Gastroesophageal sphincter (tissue), 4 donors: ENCODE results near the gene CCNJL. TPM values are rescaled to one million over a fixed set of nuclear protein-coding genes. Genes with fewer than 3 reads are reported as not detected.

ENCODE experiments used
- ATAC-seq: fragments of 150-250 bp; one replicate; pipeline ENCODE4 v1.9.1; 2016; ENCODE audit warnings: mild to moderate bottlenecking, moderate library complexity
- H3K27ac ChIP-seq, 4 donors: fragments of 200-600 bp; sonication (generic) in 3 of 4; 1 replicate in 3 of 4; 2 replicates in 1 of 4; pipeline ENCODE4 v1.5.1; 2016 to 2019
- H3K27me3 ChIP-seq: fragments of 200-600 bp; sonication (generic); one replicate; pipeline ENCODE4 v1.5.1; 2019
- H3K36me3 ChIP-seq, 2 donors: fragments of 200-600 bp; sonication (generic); one replicate each; pipeline ENCODE4 v1.5.1; 2019; ENCODE audit warnings: control low read depth in 1 of 2
- H3K4me1 ChIP-seq, 3 donors: fragments of 200-600 bp; sonication (generic); 1 replicate in 2 of 3; 2 replicates in 1 of 3; pipeline ENCODE4 v1.5.1; 2016 to 2019; ENCODE audit warnings: control low read depth in 2 of 3
- H3K4me3 ChIP-seq, 2 donors: fragments of 200-600 bp; sonication (generic); one replicate each; pipeline ENCODE4 v1.5.1; 2019; ENCODE audit warnings: mild to moderate bottlenecking in 1 of 2, moderate library complexity in 1 of 2
- H3K9me3 ChIP-seq, 3 donors: fragments of 200-600 bp; sonication (generic); one replicate each; pipeline ENCODE4 v1.5.1; 2017 to 2019; ENCODE audit warnings: control low read depth in 2 of 3
- EP300 ChIP-seq: sonication (generic); formaldehyde crosslinking; IDR thresholded peaks from one replicate; pipeline ENCODE4 v1.6.1; 2017; ENCODE audit warnings: antibody characterized with exemption, mild to moderate bottlenecking
- POLR2A ChIP-seq, 2 donors: fragments of 450-650 bp; IDR thresholded peaks; one replicate each; pipeline ENCODE4 v1.6.1; 2017; ENCODE audit warnings: antibody characterized with exemption in 2 of 2, mild to moderate bottlenecking in 2 of 2, moderate library complexity in 1 of 2
- POLR2AphosphoS5 ChIP-seq: sonication (generic); formaldehyde crosslinking; IDR thresholded peaks from one replicate; pipeline ENCODE4 v1.6.1; 2017; ENCODE audit warnings: antibody characterized with exemption
- WGBS, 2 donors: methylation state at CpG; one replicate each; pipeline ENCODE4 v1.1.5; 2018; ENCODE audit warnings: low coverage in 1 of 2; 5-methylcytosine and 5-hydroxymethylcytosine counted together
- total RNA-seq, 4 donors: library from RNA; depleted of rRNA; stranded (reverse); fragments of >200 nt; gene quantifications; one replicate each; pipeline ENCODE4 v1.1.0, GENCODE V29; 2016
- TF ChIP-seq, protein P1 (sequence below), 4 experiments: fragments of 200-600 bp in 2 of 4; fragments of 450-650 bp in 2 of 4; sonication (generic) in 1 of 4; IDR thresholded peaks; one replicate each; pipeline ENCODE4 v1.5.1; 2017 to 2019; ENCODE audit warnings: antibody characterized with exemption in 4 of 4, mild to moderate bottlenecking in 2 of 4, moderate library complexity in 2 of 4

Gene CCNJL
- total RNA-seq, 4 donors from 2014 or later, result 0.35 to 1.9 (median 0.65) TPM

GRCh38 chr5:160280384-160281095 lies 31.8 kb downstream of the CCNJL start:
- no peak for TF ChIP-seq POLR2A (IDR thresholded peaks at IDR 0.05)
- WGBS, 2 donors, result 95 to 97% methylated on average over 6 to 20 of the region's 26 CpGs
- H3K27me3 ChIP-seq, result no peaks in the 10 kb centered on the region
- no peak overlapping the region for H3K27ac ChIP-seq
- H3K4me1 ChIP-seq, result no peaks in the 10 kb centered on the region
- H3K4me3 ChIP-seq, result no peak overlapping the region
- ATAC-seq, result no peak
- H3K9me3 ChIP-seq, result no peaks in the 10 kb centered on the region
- H3K36me3 ChIP-seq, result peaks cover 0 to 11% of the 10 kb centered on the region in 2 donors

DNA sequence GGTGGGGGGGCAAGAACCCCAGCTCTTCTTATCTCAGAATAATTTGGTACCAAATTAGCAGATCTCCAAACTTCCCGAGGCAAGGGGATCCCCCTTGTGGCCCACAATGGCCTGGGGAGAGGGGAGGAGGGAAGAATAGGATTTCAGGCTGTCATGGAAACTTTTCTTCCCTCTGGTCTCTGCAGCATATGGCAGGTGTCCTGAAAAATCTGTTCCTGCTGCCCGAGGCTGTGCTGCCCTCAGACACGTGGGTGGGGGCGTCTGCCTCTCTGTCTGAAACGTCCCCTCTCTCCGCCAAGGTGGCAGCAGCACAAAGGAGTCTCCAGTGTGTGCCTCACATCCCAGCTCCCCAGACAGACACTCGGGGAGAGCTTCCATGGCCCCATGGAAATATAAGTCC lies 34.0 kb downstream of the CCNJL start:
- Histone ChIP-seq H3K27me3 (no peaks in the 10 kb centered on the region), H3K4me1 (no peaks in the 10 kb centered on the region), H3K4me3 (no peak overlapping the region), H3K36me3 (peaks cover 0 to 11% of the 10 kb centered on the region in 2 donors), H3K27ac (no peak overlapping the region), H3K9me3 (no peaks in the 10 kb centered on the region)
- TF ChIP-seq EP300, result no peak
- no peak for TF ChIP-seq POLR2AphosphoS5
- TF ChIP-seq POLR2A (IDR thresholded peaks at IDR 0.05), result no peak
- TF ChIP-seq, protein P1, sequence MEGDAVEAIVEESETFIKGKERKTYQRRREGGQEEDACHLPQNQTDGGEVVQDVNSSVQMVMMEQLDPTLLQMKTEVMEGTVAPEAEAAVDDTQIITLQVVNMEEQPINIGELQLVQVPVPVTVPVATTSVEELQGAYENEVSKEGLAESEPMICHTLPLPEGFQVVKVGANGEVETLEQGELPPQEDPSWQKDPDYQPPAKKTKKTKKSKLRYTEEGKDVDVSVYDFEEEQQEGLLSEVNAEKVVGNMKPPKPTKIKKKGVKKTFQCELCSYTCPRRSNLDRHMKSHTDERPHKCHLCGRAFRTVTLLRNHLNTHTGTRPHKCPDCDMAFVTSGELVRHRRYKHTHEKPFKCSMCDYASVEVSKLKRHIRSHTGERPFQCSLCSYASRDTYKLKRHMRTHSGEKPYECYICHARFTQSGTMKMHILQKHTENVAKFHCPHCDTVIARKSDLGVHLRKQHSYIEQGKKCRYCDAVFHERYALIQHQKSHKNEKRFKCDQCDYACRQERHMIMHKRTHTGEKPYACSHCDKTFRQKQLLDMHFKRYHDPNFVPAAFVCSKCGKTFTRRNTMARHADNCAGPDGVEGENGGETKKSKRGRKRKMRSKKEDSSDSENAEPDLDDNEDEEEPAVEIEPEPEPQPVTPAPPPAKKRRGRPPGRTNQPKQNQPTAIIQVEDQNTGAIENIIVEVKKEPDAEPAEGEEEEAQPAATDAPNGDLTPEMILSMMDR (IDR thresholded peaks at IDR 0.05), result no peak
- 17% methylated on average over 1 of the region's 7 CpGs; no CpG with 5 or more reads in 1 of the 2 donors for WGBS, 2 donors
- ATAC-seq, result no peak

GRCh38 chr5:160274483-160274931 lies 37.9 kb downstream of the CCNJL start:
- WGBS, 2 donors, result 76 to 93% methylated on average over 3 to 5 of the region's 5 CpGs
- H3K27ac ChIP-seq, result no peak overlapping the region
- TF ChIP-seq POLR2A (IDR thresholded peaks at IDR 0.05) (no peak), POLR2AphosphoS5 (no peak), EP300 (no peak)
- H3K27me3 ChIP-seq, result no peaks in the 10 kb centered on the region
- peaks cover 0 to 5% of the 10 kb centered on the region in 2 donors for H3K36me3 ChIP-seq
- H3K4me1 ChIP-seq, result peaks cover 0 to 33% (median 0%) of the 10 kb centered on the region in 3 donors
- ATAC-seq, result no peak
- H3K9me3 ChIP-seq, result no peaks in the 10 kb centered on the region
- H3K4me3 ChIP-seq, result no peak overlapping the region

- no peaks in the 10 kb centered on the region for H3K9me3 ChIP-seq
- no peak overlapping the region for H3K27ac ChIP-seq
- TF ChIP-seq, protein P1 (IDR thresholded peaks at IDR 0.05), result no peak
- TF ChIP-seq EP300 (no peak), POLR2A (IDR thresholded peaks at IDR 0.05) (no peak), POLR2AphosphoS5 (no peak)
- WGBS, 2 donors, result 28 to 87% methylated on average over 2 of the region's 2 CpGs
- H3K4me1 ChIP-seq, result peaks cover 0 to 48% (median 0%) of the 10 kb centered on the region in 3 donors
- H3K27me3 ChIP-seq, result no peaks in the 10 kb centered on the region
- no peak overlapping the region for H3K4me3 ChIP-seq
- no peak for ATAC-seq
- H3K36me3 ChIP-seq, result no peaks in the 10 kb centered on the region
These were observed 39.5 kb downstream of the CCNJL start for GRCh38 chr5:160272889-160273288.

GRCh38 chr5:160272264-160272663 lies 40.1 kb downstream of the CCNJL start:
- no peak for ATAC-seq
- Histone ChIP-seq H3K27me3 (no peaks in the 10 kb centered on the region), H3K9me3 (no peaks in the 10 kb centered on the region), H3K4me3 (no peak overlapping the region), H3K27ac (peak overlapping the region in 2 of 4 donors; percentile 15 to 37), H3K36me3 (no peaks in the 10 kb centered on the region), H3K4me1 (peaks cover 0 to 48% (median 0%) of the 10 kb centered on the region in 3 donors)
- 39 to 62% methylated on average over 3 of the region's 3 CpGs for WGBS, 2 donors
- TF ChIP-seq EP300 (no peak), POLR2A (IDR thresholded peaks at IDR 0.05) (no peak), POLR2AphosphoS5 (no peak)
- TF ChIP-seq, protein P1 (IDR thresholded peaks at IDR 0.05), result no peak

- no peak for ATAC-seq
- H3K4me3 ChIP-seq, result no peak overlapping the region
- H3K27ac ChIP-seq, result peak overlapping the region in 3 of 4 donors; percentile 0 to 37 (median 15)
- no peak for TF ChIP-seq POLR2AphosphoS5
- no peak for TF ChIP-seq POLR2A (IDR thresholded peaks at IDR 0.05)
- TF ChIP-seq, protein P1 (IDR thresholded peaks at IDR 0.05), result no peak
- TF ChIP-seq EP300, result no peak
- H3K4me1 ChIP-seq, result peaks cover 0 to 48% (median 0%) of the 10 kb centered on the region in 3 donors
- no peaks in the 10 kb centered on the region for H3K9me3 ChIP-seq
- 67 to 73% methylated on average over 5 to 6 of the region's 6 CpGs for WGBS, 2 donors
- no peaks in the 10 kb centered on the region for H3K27me3 ChIP-seq
- H3K36me3 ChIP-seq, result no peaks in the 10 kb centered on the region
These were observed 40.5 kb downstream of the CCNJL start for GRCh38 chr5:160271836-160272235.
